Adrenal gland (tissue), 12 donors: ENCODE results near the gene TFF2. TPM values are rescaled to one million over a fixed set of nuclear protein-coding genes. Genes with fewer than 3 reads are reported as not detected.

ENCODE experiments used
- DNase-seq, 7 donors: peaks; one replicate each; pipeline ENCODE4 v3.0.0-alpha.2; 2019 to 2020
- H3K27ac ChIP-seq, 5 donors: fragments of 200-600 bp; sonication (generic) in 4 of 5; 1 replicate in 3 of 5; 2 replicates in 2 of 5; pipeline versions ENCODE4 v1.5.1 to v1.8.0; 2016 to 2020; ENCODE audit warnings: mild to moderate bottlenecking in 1 of 5
- H3K27me3 ChIP-seq: fragments of 200-600 bp; 2 replicates; pipeline ENCODE4 v1.8.0; 2021
- H3K36me3 ChIP-seq, 2 donors: fragments of 200-600 bp; replicated peaks in 1 of 2; 1 replicate in 1 of 2; 2 replicates in 1 of 2; pipeline versions ENCODE4 v1.5.1 to v1.8.0; 2018 to 2022
- H3K4me1 ChIP-seq, 2 donors: fragments of 200-600 bp; replicated peaks in 1 of 2; 1 replicate in 1 of 2; 2 replicates in 1 of 2; pipeline versions ENCODE4 v1.5.1 to v1.8.0; 2018 to 2021
- H3K4me3 ChIP-seq, 4 donors: fragments of 200-600 bp; sonication (generic) in 3 of 4; one replicate each; pipeline ENCODE4 v1.5.1; 2016 to 2018
- H3K9me3 ChIP-seq, 3 donors: fragments of 200-600 bp; sonication (generic) in 1 of 3; replicated peaks in 1 of 3; 1 replicate in 2 of 3; 2 replicates in 1 of 3; pipeline versions ENCODE4 v1.5.1 to v1.8.0; 2016 to 2021
- POLR2A ChIP-seq, 2 donors: fragments of 450-650 bp; IDR thresholded peaks; one replicate each; pipeline ENCODE4 v1.6.1; 2017; ENCODE audit warnings: antibody characterized with exemption in 2 of 2, mild to moderate bottlenecking in 2 of 2, moderate library complexity in 1 of 2
- WGBS, 4 donors: extraction: QIAGEN DNeasy Blood & Tissue Kit in 2 of 4; methylation state at CpG; one replicate each; pipeline versions ENCODE4 v1.1.5 to v1.1.7; 2013 to 2017; 5-methylcytosine and 5-hydroxymethylcytosine counted together
- intact Hi-C, 2 donors: fragments of 100-400 bp; cut with DNase I; formaldehyde crosslinking; loops; one replicate each; pipeline versions ENCODE4 v1.14.1 to v1.15.0; 2022 to 2023
- polyA plus RNA-seq, 3 donors: library from polyadenylated mRNA; stranded (reverse); fragments of 200-250 nt in 2 of 3; fragments of 350-450 nt in 1 of 3; fragmentation: Illumina TruSeq in 1 of 3; extraction: RNeasy Lipid Tissue Mini Kit (QIAGEN cat#74804) in 1 of 3; gene quantifications; one replicate each; pipeline ENCODE4 v1.2.3, GENCODE V29; 2013 to 2014
- total RNA-seq, 9 donors: library from RNA; depleted of rRNA in 4 of 9; stranded (reverse); fragments of >200 nt in 4 of 9; fragments of 120-200 nt in 1 of 9; fragmentation: NEBNext Ultra II Directional in 1 of 9; extraction: Animal tissue kit (Norgen Biotek cat#: 25700) in 1 of 9; gene quantifications; one replicate each; pipeline versions ENCODE4 v1.1.0 to v1.2.4, GENCODE V29; 2013 to 2023
- TF ChIP-seq, protein P1 (sequence below), 6 experiments: fragments of 450-650 bp in 4 of 6; fragments of 200-600 bp in 2 of 6; sonication (generic) in 1 of 6; IDR thresholded peaks; 1 replicate in 5 of 6; 2 replicates in 1 of 6; pipeline versions ENCODE4 v1.5.1 to v1.8.0; 2016 to 2021; ENCODE audit warnings: antibody characterized with exemption in 6 of 6, mild to moderate bottlenecking in 2 of 6, moderate library complexity in 1 of 6
- donor health status: healthy with polysubstance abuse.
- donor health status: Bipolar disorder and iron deficiency.
- donor health status: DM: yes; HTN: yes; CAD: no.
- donor health status: DM: no; HTN: no; CAD: no.
- donor health status: DM: no; HTN: no; CAD: no.
- donor health status: DM: yes; HTN: yes; CAD: no.

The TFF2 gene
- total and polyA plus RNA-seq, 12 donors: 0.17 to 0.39 TPM; not detected in 10

DNA sequence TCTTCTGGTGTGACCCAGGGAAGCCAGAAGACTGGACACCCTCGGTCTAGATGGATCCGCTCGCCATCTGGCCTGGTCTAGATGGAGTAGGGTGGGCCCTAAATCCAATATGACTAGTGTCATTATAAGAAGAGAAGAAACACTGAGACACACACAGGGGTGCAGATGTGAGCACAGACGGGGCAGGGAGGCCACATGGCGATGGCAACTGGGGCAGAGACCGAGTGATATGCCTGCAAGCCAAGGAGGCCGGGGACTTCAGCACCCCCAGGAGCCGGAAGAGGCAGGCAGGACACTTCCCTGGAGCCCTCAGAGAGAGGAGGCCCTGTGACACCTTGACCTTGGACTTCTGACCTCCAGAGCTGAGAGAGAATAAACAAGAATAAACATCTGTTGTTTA, 30.0 kb downstream of the TFF2 start:
- Histone ChIP-seq H3K9me3 (no peaks in the 10 kb centered on the region), H3K27me3 (no peaks in the 10 kb centered on the region), H3K4me3 (no peak overlapping the region), H3K4me1 (no peaks in the 10 kb centered on the region), H3K36me3 (no peaks in the 10 kb centered on the region), H3K27ac (no peak overlapping the region)
- WGBS, 4 donors: 88 to 100% (median 94%) methylated on average over 8 of the region's 8 CpGs
- intact Hi-C loops: no loop called here
- no peak for TF ChIP-seq POLR2A (IDR thresholded peaks at IDR 0.05)
- TF ChIP-seq, protein P1, sequence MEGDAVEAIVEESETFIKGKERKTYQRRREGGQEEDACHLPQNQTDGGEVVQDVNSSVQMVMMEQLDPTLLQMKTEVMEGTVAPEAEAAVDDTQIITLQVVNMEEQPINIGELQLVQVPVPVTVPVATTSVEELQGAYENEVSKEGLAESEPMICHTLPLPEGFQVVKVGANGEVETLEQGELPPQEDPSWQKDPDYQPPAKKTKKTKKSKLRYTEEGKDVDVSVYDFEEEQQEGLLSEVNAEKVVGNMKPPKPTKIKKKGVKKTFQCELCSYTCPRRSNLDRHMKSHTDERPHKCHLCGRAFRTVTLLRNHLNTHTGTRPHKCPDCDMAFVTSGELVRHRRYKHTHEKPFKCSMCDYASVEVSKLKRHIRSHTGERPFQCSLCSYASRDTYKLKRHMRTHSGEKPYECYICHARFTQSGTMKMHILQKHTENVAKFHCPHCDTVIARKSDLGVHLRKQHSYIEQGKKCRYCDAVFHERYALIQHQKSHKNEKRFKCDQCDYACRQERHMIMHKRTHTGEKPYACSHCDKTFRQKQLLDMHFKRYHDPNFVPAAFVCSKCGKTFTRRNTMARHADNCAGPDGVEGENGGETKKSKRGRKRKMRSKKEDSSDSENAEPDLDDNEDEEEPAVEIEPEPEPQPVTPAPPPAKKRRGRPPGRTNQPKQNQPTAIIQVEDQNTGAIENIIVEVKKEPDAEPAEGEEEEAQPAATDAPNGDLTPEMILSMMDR (IDR thresholded peaks at IDR 0.05): no peak
- peak in 2 of 7 donors; percentile 6 to 28 for DNase-seq

DNA sequence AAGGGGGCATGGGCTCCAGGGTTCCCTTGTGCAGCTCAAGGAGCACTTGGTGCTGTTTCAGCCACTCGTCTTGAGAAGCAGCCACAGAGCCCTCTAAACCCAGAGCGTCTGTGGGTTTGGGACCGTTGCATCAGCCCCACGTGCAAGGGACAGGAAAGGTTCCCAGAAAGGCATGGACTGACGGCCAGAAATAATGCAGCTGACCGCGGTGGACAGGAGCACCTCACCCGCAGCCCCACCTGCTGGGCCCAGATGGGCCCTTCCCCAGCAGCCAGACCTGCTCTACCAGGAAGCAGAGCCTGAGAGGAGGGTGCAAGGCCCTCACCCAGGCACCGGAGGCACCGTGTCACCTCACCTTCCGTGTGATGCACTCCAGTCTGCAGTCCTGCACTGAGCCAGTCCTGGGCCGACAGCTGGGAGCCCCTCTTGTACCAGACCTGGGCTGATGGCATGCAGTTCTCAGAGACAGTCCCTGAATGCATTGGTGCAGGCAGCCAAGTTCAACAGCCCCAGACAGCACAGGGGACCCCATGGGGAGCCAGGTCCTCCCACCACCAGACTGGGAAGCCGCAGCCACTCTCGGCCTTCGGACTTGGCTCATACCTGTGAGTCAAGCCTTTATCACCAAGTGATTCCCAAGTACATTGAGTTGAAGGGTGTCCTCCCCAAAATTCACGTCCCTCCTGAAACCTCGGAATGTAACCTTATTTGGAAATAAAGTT, 30.8 kb downstream of the TFF2 start:
- Histone ChIP-seq H3K4me3 (no peak overlapping the region), H3K27ac (no peak overlapping the region), H3K27me3 (no peaks in the 10 kb centered on the region), H3K4me1 (no peaks in the 10 kb centered on the region), H3K36me3 (no peaks in the 10 kb centered on the region), H3K9me3 (no peaks in the 10 kb centered on the region)
- DNase-seq: peak in 2 of 7 donors; percentile 15 to 34
- intact Hi-C loops: loop anchor here in 1 of 2 donors (5.0 kb wide), 1 partner anchor 57 kb away; no protein-coding TSS in a partner anchor
- TF ChIP-seq, protein P1 (IDR thresholded peaks at IDR 0.05): no peak
- no peak for TF ChIP-seq POLR2A (IDR thresholded peaks at IDR 0.05)
- 68 to 86% (median 78%) methylated on average over 7 to 17 of the region's 17 CpGs for WGBS, 4 donors

DNA sequence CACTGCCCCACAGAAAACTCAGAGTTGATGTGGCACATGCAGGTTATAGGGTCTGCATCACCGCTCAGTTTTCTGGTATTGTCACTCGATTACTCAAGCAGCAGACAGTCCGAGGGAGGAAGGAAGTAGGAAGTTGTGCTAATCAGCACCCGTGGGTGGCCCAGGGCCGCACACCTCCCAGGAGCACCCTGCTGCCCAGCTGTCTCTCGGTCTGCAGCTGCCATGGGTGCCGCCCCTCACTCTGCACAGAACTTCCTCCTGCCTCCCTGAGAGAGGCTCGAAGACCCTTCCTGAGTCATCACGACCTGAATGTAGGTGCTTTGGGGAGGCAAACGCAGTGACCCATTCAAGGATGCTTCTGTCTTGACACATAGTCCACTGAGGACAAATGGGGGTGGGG, 31.4 kb downstream of the TFF2 start:
- Histone ChIP-seq H3K9me3 (no peaks in the 10 kb centered on the region), H3K27ac (no peak overlapping the region), H3K4me3 (no peak overlapping the region), H3K36me3 (no peaks in the 10 kb centered on the region), H3K27me3 (no peaks in the 10 kb centered on the region), H3K4me1 (no peaks in the 10 kb centered on the region)
- no peak for TF ChIP-seq POLR2A (IDR thresholded peaks at IDR 0.05)
- TF ChIP-seq, protein P1 (IDR thresholded peaks at IDR 0.05): no peak
- intact Hi-C loops: loop anchor here in 1 of 2 donors (5.0 kb wide), 1 partner anchor 58 kb away; no protein-coding TSS in a partner anchor
- 63 to 69% (median 66%) methylated on average over 9 to 10 of the region's 10 CpGs for WGBS, 4 donors
- DNase-seq: peak in 1 of 7 donors; percentile 43

DNA sequence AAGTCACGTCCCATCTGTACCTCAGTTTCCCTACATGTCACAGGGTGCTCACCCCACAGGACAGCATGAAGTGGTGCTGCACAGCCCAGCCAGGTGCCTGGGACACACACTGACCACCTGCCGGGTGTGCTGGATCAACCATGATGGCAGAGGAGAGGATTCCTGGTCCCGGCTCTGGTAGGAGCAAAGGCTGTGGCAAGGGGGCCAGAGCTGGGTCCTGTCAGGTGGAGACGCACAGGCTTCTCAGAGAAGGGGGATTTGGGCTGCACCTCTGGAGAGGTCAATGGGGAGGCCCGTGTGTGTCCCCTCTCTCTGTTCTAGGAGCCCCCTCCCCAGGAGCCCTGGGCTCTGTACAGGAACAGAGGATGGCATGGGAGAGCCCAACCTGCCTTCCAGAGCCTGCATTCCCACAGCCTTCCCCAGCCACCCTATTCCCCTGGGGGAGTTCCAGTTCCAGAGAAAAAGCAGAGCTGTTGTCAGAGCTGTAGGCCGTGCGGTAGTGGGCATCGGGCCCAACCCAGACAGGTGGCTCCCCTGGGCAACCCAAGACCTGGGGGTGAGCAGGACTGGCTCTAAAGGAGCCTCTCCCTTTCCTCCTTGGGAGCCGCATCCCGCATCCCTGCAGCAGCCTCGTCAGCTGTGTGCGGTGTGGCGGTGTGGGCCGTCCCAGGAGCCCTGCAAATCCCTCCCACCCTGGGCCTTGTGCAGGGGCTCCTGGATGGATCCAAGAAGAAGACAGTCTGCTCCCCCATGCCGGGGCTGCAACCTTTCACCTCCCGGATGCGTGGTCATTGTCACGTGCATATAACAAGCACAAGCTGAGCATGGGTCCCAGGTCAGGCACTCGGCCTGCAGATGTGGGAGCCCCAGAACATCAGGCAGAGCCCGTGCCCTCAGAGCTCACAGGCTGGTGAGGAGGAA, 32.7 kb downstream of the TFF2 start:
- Histone ChIP-seq H3K27ac (no peak overlapping the region), H3K9me3 (no peaks in the 10 kb centered on the region), H3K4me3 (no peak overlapping the region), H3K27me3 (no peaks in the 10 kb centered on the region), H3K36me3 (no peaks in the 10 kb centered on the region), H3K4me1 (peaks cover 0 to 4% of the 10 kb centered on the region in 2 donors)
- DNase-seq: peak in 2 of 7 donors; percentile 17 to 33
- TF ChIP-seq POLR2A (IDR thresholded peaks at IDR 0.05): no peak
- TF ChIP-seq, protein P1 (IDR thresholded peaks at IDR 0.05): no peak
- intact Hi-C loops: loop anchor here in 1 of 2 donors (5.0 kb wide), 1 partner anchor 59 kb away; no protein-coding TSS in a partner anchor
- WGBS, 4 donors: 84 to 89% (median 85%) methylated on average over 9 to 20 of the region's 20 CpGs
